GM19193 (cell line): Measurements from ENCODE around the gene RND1.

ENCODE experiments used
- POLR2A ChIP-seq: IDR thresholded peaks from 4 replicates; pipeline ENCODE4 v1.6.1; 2011; ENCODE audit not compliant: insufficient read depth, insufficient read length; ENCODE audit errors: extremely low read depth

RND1 gene

DNA sequence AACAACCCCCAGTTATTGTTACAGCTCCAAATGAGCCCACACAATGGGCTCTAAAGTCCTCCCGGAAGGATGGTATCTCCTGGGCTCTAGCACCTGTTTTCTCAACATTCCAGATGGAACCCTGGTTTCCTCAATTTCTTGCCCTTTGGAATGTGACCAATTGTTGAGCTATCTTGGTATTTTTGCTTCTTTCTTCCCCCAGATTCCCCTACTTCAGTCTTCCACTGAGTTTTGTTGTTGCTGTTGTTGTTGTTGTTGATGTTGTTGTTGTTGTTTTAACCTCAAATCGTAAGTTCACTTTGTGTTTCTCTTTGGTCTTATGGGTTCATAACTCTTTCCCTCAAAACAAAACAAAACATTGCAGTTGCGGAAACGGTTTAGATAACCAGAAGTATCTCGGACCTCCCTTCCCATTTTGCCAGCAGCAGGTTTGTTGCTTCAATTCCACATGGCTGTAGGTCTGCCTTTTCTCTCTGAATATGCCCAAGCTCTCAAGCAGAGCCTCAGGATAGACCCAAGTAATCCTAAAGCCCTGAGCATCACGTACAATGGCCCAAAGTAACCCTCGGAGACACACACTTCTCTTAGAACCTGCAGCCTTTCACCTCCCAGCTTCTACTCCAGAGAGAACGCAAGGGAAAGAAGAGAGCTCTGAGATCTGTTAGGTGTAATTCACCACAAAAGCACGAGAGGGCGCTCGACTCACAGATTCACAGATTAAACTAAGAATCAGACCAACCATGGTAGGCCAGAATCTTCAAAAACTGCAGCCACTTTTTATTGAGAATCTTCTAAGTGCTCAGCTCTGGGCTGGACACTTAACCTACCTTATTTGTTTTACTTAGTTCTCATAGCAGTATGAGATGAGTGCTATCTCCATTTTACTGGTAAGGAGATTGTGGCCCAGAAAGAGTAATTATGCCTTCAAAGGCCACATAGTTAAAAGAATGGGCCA is 12.7 kb downstream of the RND1 start:
- TF ChIP-seq POLR2A = no peak

- peak; percentile 92 for TF ChIP-seq POLR2A
Measured at GRCh38 chr12:48851883-48852733, 13.6 kb downstream of the RND1 start, which contains the start of gene DDX23. TSS of gene DDX23 (minus strand) at chr12:48852163. CDS start at chr12:48845782, 6,381 bp downstream.

GRCh38 chr12:48838048-48838447 is 27.6 kb downstream of the RND1 start:
- no peak for TF ChIP-seq POLR2A

GRCh38 chr12:48832321-48833060 is 33.2 kb downstream of the RND1 start:
- no peak for TF ChIP-seq POLR2A

DNA sequence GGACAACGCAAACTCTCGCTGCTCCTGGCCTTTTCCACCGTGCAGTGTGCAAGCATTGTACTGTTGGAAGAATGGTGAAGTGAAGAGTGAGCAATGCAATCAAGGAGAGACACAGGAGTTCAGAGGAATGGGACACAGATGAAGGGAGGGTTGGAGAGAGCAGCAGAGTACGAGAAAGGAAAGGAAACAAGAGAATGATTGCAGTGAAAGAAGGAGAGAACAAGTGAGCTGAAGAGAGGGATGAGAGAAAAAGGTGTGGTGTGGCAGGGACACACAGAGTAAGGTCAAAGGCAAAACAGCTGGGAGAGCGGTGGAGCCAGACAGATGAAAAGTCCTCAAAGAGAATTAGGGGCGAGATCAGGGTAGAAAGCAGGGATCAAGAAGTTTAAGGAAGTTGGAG is 34.4 kb downstream of the RND1 start:
- no peak for TF ChIP-seq POLR2A

DNA sequence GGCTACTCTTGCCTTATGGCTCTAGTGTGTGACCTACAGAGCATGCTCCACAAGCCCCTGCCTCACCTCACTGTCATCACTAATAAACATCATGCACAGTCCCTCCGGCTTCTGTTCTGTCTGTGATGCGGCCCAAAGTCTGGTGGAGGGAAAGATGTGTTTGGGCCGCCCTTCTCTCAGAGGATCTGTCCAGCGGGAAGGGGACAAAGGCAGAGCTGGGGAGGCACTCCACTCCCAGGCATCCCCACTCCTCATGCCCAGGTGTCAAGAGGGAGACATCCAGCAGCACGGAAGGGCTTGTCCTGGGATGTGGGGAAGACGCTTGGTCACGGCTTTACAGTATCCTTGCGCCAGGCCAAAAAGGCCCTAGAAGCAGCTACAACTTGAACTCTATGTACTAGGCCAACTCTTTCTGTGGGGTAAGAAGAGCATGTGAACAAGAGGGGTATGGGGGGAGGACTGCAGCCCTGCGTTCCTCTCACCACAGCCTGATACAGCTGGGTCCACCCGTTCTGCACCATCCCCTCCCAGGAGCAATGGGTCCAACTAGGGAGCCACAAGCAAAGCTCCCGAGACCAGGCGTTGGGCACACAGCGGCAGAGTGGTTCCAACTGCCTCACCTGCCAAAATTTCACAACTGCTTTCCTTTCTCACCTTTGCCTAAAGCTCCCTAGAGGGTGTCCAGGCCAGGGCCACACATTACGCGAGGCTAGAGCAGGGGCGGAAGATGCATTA is 36.7 kb downstream of the RND1 start:
- no peak for TF ChIP-seq POLR2A

DNA sequence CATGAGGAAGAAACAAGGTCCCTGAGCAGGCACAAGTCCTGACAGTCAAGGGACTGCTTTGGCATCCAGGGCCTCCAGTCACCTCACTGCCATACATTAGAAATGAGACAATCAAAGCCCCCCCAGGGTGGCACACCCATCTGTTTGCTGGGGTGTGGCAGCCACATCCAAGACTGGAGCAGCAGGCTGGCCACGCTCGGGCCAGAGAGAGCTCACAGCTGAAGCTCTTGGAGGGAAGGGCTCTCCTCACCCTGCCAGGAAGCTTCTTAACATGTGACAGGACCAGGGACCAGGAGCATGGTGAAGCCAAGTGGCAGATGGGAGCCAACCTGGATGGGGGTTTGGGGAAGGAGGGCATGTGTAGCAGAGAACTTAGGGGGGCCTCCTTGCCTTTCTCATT is 37.4 kb downstream of the RND1 start:
- no peak for TF ChIP-seq POLR2A

- no peak for TF ChIP-seq POLR2A
Measured at GRCh38 chr12:48827513-48828096, 38.1 kb downstream of the RND1 start.

- no peak for TF ChIP-seq POLR2A
Measured at GRCh38 chr12:48827026-48827425, 38.6 kb downstream of the RND1 start.

- no peak for TF ChIP-seq POLR2A
Measured at GRCh38 chr12:48826209-48826855, 39.3 kb downstream of the RND1 start.

DNA sequence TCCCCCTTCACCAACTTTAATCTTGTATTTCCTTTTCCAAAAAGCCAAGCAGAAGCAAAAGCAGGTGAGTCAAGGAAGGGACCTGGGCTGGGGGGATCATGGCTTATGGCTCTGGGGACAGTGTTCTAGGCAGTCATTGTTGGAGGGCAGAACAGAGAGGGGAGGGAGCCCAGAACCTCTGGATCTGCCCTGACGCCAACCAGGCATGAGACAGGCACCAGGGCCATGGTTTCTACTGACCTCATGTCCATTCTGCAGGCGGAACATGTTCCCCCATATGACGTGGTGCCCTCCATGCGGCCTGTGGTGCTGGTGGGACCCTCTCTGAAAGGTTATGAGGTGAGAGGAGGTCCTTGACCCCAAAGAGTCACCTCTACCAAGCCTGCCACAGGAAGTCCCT is 40.8 kb downstream of the RND1 start:
- no peak for TF ChIP-seq POLR2A

DNA sequence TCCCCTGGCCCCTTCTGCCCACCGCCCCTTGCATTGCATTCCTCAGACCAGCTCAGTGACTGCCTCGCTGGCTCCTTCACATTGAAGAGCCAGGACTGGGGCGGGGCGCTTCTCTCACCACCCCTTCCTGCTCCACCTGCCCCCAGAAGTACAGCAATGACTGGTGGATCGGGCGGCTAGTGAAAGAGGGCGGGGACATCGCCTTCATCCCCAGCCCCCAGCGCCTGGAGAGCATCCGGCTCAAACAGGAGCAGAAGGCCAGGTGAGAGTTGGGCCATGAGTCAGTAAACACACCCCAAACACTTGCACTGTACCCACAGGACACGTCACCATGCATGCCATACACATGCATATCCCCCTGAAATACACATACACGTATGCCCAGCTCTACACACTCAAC is 41.6 kb downstream of the RND1 start:
- no peak for TF ChIP-seq POLR2A

GRCh38 chr12:48823281-48823680 is 42.4 kb downstream of the RND1 start:
- no peak for TF ChIP-seq POLR2A
